ENCODE measurements around the gene APOL4.
"Not testable (repeated sequence)": the region's sequence is repeated elsewhere in the genome, so short reads cannot be mapped to it uniquely, and the experiment has no call there.

APOL4 gene

DNA sequence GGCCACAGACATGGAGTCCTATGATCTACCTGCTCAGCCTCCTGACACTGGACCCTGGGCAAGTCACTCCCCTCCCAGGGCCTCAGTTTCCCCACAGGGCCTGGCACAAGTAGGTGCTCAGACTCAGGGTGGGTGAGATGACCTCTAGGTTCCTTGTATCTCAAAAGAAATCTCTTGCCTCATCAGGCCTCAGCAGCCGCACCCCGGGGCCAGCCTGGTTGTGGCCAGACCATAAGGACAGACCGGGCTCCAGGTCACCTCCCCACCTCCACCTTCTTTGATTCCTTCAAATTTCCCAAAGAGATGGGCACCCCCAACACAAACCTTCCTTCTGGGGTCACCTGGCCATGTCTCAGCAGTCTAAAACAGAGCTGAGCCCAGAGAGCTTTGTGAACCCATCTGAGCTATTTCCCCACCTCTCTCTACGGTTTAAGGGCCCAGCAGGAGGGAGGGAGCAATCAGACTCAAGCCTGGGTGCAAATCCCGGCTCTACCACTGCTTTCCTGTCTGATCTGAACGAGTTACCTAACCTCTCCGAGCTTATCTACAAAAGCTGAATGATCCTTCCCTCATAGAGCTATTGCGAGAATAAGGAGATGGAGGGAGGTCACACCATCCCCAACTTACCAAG, 2.5 kb upstream of the APOL4 start:
- H3K4me3 ChIP-seq (ENCODE audit: low read depth in 1 of 2, low read length in 2 of 2): no peak overlapping the region
- H3K36me3 ChIP-seq (ENCODE audit: insufficient read depth, low read length): no peaks in the 10 kb centered on the region
- H3K9me3 ChIP-seq (ENCODE audit: low read length): no peaks in the 10 kb centered on the region
- H3K4me1 ChIP-seq (ENCODE audit: insufficient read depth, low read length): peaks cover 11% of the 10 kb centered on the region
- no peak overlapping the region for H3K9ac ChIP-seq (ENCODE audit: low read length)
- H3K27ac ChIP-seq (ENCODE audit: low read depth, low read length): no peak overlapping the region
- H3K27me3 ChIP-seq (ENCODE audit: control insufficient read depth in 1 of 2, insufficient read depth in 2 of 2, low read length in 2 of 2): no peaks in the 10 kb centered on the region

GRCh38 chr22:36203441-36203840, 1.8 kb upstream of the APOL4 start:
- H3K27ac ChIP-seq (ENCODE audit: low read depth, low read length); H3K9me3 ChIP-seq (ENCODE audit: low read length); H3K36me3 ChIP-seq (ENCODE audit: insufficient read depth, low read length); H3K27me3 ChIP-seq (ENCODE audit: control insufficient read depth in 1 of 2, insufficient read depth in 2 of 2, low read length in 2 of 2); H3K4me3 ChIP-seq (ENCODE audit: low read depth in 1 of 2, low read length in 2 of 2); H3K9ac ChIP-seq (ENCODE audit: low read length): not testable (repeated sequence)
- peaks cover 11% of the 10 kb centered on the region for H3K4me1 ChIP-seq (ENCODE audit: insufficient read depth, low read length)

GRCh38 chr22:36202906-36203305, 1.3 kb upstream of the APOL4 start:
- H3K27ac ChIP-seq (ENCODE audit: low read depth, low read length); H3K4me3 ChIP-seq (ENCODE audit: low read depth in 1 of 2, low read length in 2 of 2); H3K27me3 ChIP-seq (ENCODE audit: control insufficient read depth in 1 of 2, insufficient read depth in 2 of 2, low read length in 2 of 2); H3K9me3 ChIP-seq (ENCODE audit: low read length); H3K9ac ChIP-seq (ENCODE audit: low read length); H3K36me3 ChIP-seq (ENCODE audit: insufficient read depth, low read length): not testable (repeated sequence)
- peaks cover 13% of the 10 kb centered on the region for H3K4me1 ChIP-seq (ENCODE audit: insufficient read depth, low read length)

DNA sequence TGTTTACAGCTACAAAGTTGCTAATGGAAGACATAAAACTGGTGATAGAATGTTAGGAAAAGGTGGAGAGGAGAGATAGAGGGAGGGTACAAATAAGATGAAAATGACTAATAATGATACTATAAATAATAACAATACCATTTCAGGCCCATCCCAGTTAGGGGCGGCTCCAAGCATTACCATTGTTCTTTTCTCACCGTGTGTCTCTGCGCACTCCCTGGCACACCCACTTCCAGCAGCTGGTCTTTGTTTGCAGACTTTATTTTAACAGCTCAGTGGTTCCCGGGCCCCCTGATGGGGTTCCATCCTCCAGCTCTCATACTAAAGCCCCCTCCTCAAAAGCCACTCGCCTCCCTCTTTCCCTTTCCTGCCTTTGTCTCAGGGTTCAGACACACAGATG, 584 bp downstream of the APOL4 start:
- not testable (repeated sequence) for H3K9me3 ChIP-seq (ENCODE audit: low read length); H3K9ac ChIP-seq (ENCODE audit: low read length); H3K27me3 ChIP-seq (ENCODE audit: control insufficient read depth in 1 of 2, insufficient read depth in 2 of 2, low read length in 2 of 2); H3K36me3 ChIP-seq (ENCODE audit: insufficient read depth, low read length)
- peak overlapping the region in 1 of 2 donors; percentile 33 for H3K4me3 ChIP-seq (ENCODE audit: low read depth in 1 of 2, low read length in 2 of 2)
- H3K4me1 ChIP-seq (ENCODE audit: insufficient read depth, low read length): peaks cover 27% of the 10 kb centered on the region
- peak overlapping the region; percentile 34 for H3K27ac ChIP-seq (ENCODE audit: low read depth, low read length)

DNA sequence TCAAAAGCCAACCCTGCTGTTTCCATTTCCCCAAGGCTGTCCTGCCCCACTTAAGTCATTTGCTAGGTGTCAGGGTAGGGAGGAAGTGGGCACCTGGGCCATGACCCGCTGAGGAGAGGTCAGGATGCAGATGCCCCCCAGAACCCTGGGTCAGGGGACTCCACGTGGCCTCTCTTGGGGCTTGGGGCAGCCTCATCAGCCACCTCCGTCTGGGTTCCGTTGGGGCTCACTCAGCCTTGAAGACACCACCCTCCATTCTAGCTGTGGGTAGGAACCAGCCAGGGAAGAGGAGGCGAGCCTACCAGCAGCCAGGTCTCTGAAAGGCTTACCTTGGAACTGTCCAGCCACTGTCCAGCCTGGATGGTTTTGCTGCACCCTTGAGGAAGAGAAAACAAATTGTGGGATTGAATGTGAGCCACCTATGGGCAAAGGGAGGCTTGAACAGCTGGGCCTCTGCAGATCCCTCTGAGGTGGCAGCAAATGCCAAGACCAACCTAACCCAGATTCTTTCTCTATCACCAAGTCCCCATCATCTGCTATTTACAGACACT, 2.5 kb downstream of the APOL4 start:
- H3K27me3 ChIP-seq (ENCODE audit: control insufficient read depth in 1 of 2, insufficient read depth in 2 of 2, low read length in 2 of 2): no peaks in the 10 kb centered on the region
- H3K9ac ChIP-seq (ENCODE audit: low read length): no peak overlapping the region
- H3K9me3 ChIP-seq (ENCODE audit: low read length): no peaks in the 10 kb centered on the region
- H3K27ac ChIP-seq (ENCODE audit: low read depth, low read length): no peak overlapping the region
- no peaks in the 10 kb centered on the region for H3K36me3 ChIP-seq (ENCODE audit: insufficient read depth, low read length)
- peaks cover 37% of the 10 kb centered on the region for H3K4me1 ChIP-seq (ENCODE audit: insufficient read depth, low read length)
- no peak overlapping the region for H3K4me3 ChIP-seq (ENCODE audit: low read depth in 1 of 2, low read length in 2 of 2)

DNA sequence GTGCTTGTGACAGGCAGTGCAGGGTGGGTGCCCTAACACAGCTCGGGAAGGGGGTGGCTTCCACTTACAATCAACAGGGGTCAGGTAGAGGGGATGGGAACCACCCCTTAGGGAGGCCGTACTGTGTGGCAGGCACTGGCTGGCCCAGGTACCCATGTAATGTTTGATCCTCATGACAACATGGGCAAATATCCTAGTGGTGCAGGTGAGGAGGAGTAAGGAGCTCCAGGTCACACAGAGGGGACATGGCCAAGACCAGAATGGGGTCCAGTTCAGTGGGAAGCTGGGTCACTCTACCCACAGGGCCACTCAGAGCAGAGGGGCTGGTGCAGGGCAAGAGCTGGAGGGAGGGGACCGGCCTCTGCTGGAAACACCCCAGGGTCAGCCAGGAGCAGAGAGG, 3.1 kb downstream of the APOL4 start:
- Histone ChIP-seq H3K4me3 (ENCODE audit: low read depth in 1 of 2, low read length in 2 of 2) (no peak overlapping the region), H3K36me3 (ENCODE audit: insufficient read depth, low read length) (no peaks in the 10 kb centered on the region), H3K27me3 (ENCODE audit: control insufficient read depth in 1 of 2, insufficient read depth in 2 of 2, low read length in 2 of 2) (no peaks in the 10 kb centered on the region), H3K27ac (ENCODE audit: low read depth, low read length) (no peak overlapping the region), H3K9ac (ENCODE audit: low read length) (no peak overlapping the region), H3K4me1 (ENCODE audit: insufficient read depth, low read length) (peaks cover 37% of the 10 kb centered on the region), H3K9me3 (ENCODE audit: low read length) (no peaks in the 10 kb centered on the region)

DNA sequence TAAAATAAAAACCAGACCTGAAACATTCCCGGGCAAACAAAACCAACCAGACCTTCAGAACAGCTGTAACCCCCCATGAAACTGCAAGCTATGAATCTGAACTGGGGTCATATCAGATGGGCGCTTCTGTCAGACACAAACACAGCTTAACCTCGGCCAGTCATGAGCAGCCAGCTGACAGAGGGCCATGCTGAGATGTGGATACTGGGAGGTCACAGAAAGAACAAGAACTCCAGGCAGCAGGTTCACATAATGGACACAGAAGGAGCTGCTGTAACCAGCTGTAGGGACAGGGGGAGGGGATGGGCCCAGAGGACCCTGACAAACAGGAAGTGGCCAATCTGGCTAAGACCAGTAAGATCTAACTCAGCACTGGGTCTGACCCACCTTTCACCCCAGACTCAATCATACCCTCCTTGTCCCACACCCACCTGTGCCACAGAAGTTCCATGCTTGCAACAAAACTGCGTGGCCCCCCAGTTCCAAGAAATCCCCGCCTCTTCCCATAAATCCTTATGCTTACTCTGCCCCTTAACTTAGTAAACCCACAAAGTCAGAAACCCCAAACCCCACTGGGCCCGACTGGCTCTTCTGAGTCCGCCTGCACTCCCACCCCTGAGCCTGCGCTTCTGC, 4.0 kb downstream of the APOL4 start:
- Histone ChIP-seq H3K9me3 (ENCODE audit: low read length) (no peaks in the 10 kb centered on the region), H3K4me3 (ENCODE audit: low read depth in 1 of 2, low read length in 2 of 2) (no peak overlapping the region), H3K9ac (ENCODE audit: low read length) (no peak overlapping the region), H3K36me3 (ENCODE audit: insufficient read depth, low read length) (no peaks in the 10 kb centered on the region), H3K4me1 (ENCODE audit: insufficient read depth, low read length) (peaks cover 37% of the 10 kb centered on the region), H3K27me3 (ENCODE audit: control insufficient read depth in 1 of 2, insufficient read depth in 2 of 2, low read length in 2 of 2) (no peaks in the 10 kb centered on the region), H3K27ac (ENCODE audit: low read depth, low read length) (no peak overlapping the region)

GRCh38 chr22:36197065-36197440, 4.6 kb downstream of the APOL4 start:
- no peaks in the 10 kb centered on the region for H3K27me3 ChIP-seq (ENCODE audit: control insufficient read depth in 1 of 2, insufficient read depth in 2 of 2, low read length in 2 of 2)
- H3K9me3 ChIP-seq (ENCODE audit: low read length): no peaks in the 10 kb centered on the region
- no peak overlapping the region for H3K9ac ChIP-seq (ENCODE audit: low read length)
- no peak overlapping the region for H3K27ac ChIP-seq (ENCODE audit: low read depth, low read length)
- H3K36me3 ChIP-seq (ENCODE audit: insufficient read depth, low read length): no peaks in the 10 kb centered on the region
- H3K4me3 ChIP-seq (ENCODE audit: low read depth in 1 of 2, low read length in 2 of 2): no peak overlapping the region
- peaks cover 35% of the 10 kb centered on the region for H3K4me1 ChIP-seq (ENCODE audit: insufficient read depth, low read length)

DNA sequence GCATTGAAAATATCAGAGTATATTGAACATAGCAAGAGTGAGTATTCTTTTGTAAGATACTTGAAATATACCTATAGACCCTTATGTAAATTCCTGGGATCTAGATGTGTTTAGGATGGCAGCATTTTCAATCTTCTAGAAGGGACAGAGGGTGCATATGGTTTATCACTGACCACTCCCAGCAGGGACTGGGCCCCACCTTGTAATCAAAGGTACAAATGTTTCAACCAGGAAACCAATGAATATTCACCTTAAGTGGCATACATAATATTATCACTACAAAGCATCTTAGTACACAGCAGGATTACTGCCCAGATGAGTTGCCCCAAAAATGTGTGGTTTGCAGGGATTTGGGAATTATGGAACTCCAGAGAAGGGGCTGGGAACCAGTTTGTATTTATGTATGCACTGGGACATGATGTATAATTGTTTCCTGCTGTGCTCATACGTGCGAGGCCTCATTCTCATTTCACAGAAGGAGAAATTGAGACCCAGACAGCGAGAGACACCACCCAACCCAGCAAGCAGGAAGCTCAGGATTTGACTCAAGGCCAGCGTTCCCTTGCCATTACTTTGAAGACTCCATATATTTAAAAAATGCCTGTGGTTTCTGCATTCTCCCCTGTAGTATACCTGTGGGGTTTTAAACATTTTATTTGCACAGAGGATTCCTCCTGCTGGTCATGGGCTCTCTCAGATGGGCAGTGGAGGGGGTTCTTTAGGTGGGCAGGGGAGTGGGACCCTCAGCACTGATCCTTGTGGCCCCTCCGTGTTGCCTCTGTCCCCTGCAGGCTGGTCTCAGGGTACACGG, 5.2 kb downstream of the APOL4 start:
- Histone ChIP-seq H3K36me3 (ENCODE audit: insufficient read depth, low read length) (no peaks in the 10 kb centered on the region), H3K9me3 (ENCODE audit: low read length) (no peaks in the 10 kb centered on the region), H3K9ac (ENCODE audit: low read length) (no peak overlapping the region), H3K4me3 (ENCODE audit: low read depth in 1 of 2, low read length in 2 of 2) (no peak overlapping the region), H3K4me1 (ENCODE audit: insufficient read depth, low read length) (peaks cover 33% of the 10 kb centered on the region), H3K27ac (ENCODE audit: low read depth, low read length) (no peak overlapping the region), H3K27me3 (ENCODE audit: control insufficient read depth in 1 of 2, insufficient read depth in 2 of 2, low read length in 2 of 2) (no peaks in the 10 kb centered on the region)

DNA sequence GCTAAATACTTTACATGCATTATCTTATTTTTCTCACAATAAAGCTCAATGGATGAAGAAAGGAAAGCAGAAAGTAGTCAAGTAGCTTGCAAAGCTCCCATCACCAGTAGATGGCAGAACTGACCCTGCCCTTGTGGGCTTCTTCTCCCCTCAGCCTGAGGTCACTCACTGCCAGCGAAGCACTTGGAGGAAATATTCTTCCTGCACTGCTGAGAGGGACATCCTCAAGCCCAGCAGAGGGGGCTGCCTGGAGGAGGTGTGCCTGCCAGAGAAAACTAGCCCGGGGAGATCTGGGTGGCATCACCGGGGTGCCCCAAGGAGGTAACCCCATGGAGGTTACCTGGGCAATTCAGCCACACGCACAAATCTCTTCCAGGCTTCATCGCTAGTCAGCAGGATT, 6.6 kb downstream of the APOL4 start:
- Histone ChIP-seq H3K9ac (ENCODE audit: low read length) (no peak overlapping the region), H3K27me3 (ENCODE audit: control insufficient read depth in 1 of 2, insufficient read depth in 2 of 2, low read length in 2 of 2) (no peaks in the 10 kb centered on the region), H3K4me1 (ENCODE audit: insufficient read depth, low read length) (peaks cover 35% of the 10 kb centered on the region), H3K27ac (ENCODE audit: low read depth, low read length) (no peak overlapping the region), H3K9me3 (ENCODE audit: low read length) (no peaks in the 10 kb centered on the region), H3K4me3 (ENCODE audit: low read depth in 1 of 2, low read length in 2 of 2) (no peak overlapping the region), H3K36me3 (ENCODE audit: insufficient read depth, low read length) (no peaks in the 10 kb centered on the region)

DNA sequence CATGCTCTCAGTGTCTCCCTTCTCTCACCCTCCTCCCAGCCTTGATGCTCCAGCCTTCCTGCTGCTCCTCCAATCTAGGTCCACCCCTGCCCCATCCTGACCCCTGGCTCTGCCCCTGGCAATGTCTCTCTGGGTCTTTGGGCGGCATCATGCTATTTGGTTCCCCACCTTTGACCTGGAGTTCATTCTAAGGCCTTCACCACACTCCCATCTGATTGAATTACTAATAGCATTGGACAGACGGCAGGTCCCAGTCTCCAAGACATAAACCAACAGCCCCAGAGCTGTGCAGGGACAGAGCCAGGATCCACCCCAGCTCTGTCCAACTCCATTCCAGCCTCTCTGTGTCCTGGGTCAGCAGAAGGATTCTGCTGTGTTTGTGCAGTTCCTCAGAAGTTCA, 7.2 kb downstream of the APOL4 start:
- no peak overlapping the region for H3K27ac ChIP-seq (ENCODE audit: low read depth, low read length)
- no peaks in the 10 kb centered on the region for H3K36me3 ChIP-seq (ENCODE audit: insufficient read depth, low read length)
- H3K4me3 ChIP-seq (ENCODE audit: low read depth in 1 of 2, low read length in 2 of 2): no peak overlapping the region
- peaks cover 35% of the 10 kb centered on the region for H3K4me1 ChIP-seq (ENCODE audit: insufficient read depth, low read length)
- H3K9ac ChIP-seq (ENCODE audit: low read length): no peak overlapping the region
- no peaks in the 10 kb centered on the region for H3K9me3 ChIP-seq (ENCODE audit: low read length)
- no peaks in the 10 kb centered on the region for H3K27me3 ChIP-seq (ENCODE audit: control insufficient read depth in 1 of 2, insufficient read depth in 2 of 2, low read length in 2 of 2)
